CD4-positive, alpha-beta memory T cell (primary cell): Measurements from ENCODE around the gene RCN1. TPM values are rescaled to one million over a fixed set of nuclear protein-coding genes. Genes with fewer than 3 reads are reported as not detected.
"Not testable (repeated sequence)": the region's sequence is repeated elsewhere in the genome, so short reads cannot be mapped to it uniquely, and the experiment has no call there.

Experiments
- CTCF ChIA-PET: fragments of 350-600 bp; sonication (Branson Sonifier 250); formaldehyde crosslinking; loops from one replicate; lab custom pipeline; 2021; ENCODE audit warnings: inconsistent platforms; ENCODE audit not compliant: partially characterized antibody; lab: Charles Lee
- POLR2A ChIA-PET: fragments of 350-600 bp; sonication (Branson Sonifier 250); formaldehyde crosslinking; loops from one replicate; lab custom pipeline; 2021; ENCODE audit not compliant: partially characterized antibody; lab: Charles Lee
- DNase-seq, 5 donors: peaks; one replicate each; pipeline versions ENCODE4 v3.0.0 to v3.0.0-alpha.2; 2020 to 2022; ENCODE audit warnings: mixed read lengths in 1 of 5
- H3K27ac ChIP-seq: one replicate; pipeline ENCODE4 v1.7.0; 2013; ENCODE audit warnings: low read depth, low read length
- H3K27me3 ChIP-seq: 2 replicates; pipeline ENCODE4 v1.7.0; 2013; ENCODE audit warnings: mild to moderate bottlenecking, low read length, moderate library complexity; ENCODE audit not compliant: insufficient read depth
- H3K36me3 ChIP-seq: 2 replicates; pipeline ENCODE4 v1.7.0; 2013; ENCODE audit warnings: mild to moderate bottlenecking, low read length, moderate library complexity; ENCODE audit not compliant: insufficient read depth
- H3K4me1 ChIP-seq: 2 replicates; pipeline ENCODE4 v1.7.0; 2013; ENCODE audit warnings: mild to moderate bottlenecking, low read length, moderate library complexity; ENCODE audit not compliant: insufficient read depth
- H3K4me3 ChIP-seq, 2 donors: one replicate each; pipeline ENCODE4 v1.7.0; 2013; ENCODE audit warnings: low read length in 2 of 2, mild to moderate bottlenecking in 1 of 2
- H3K9me3 ChIP-seq, 2 donors: one replicate each; pipeline ENCODE4 v1.7.0; 2013; ENCODE audit warnings: low read length in 2 of 2, control low read depth in 1 of 2; ENCODE audit not compliant: control insufficient read depth in 1 of 2
- H3K27ac Mint-ChIP-seq, 7 donors: one replicate each; pipeline ENCODE4 v1.8.0; 2020 to 2021; ENCODE audit warnings: mixed read lengths in 7 of 7, mild to moderate bottlenecking in 6 of 7, inconsistent platforms in 3 of 7, moderate library complexity in 3 of 7
- H3K27me3 Mint-ChIP-seq, 2 donors: one replicate each; pipeline ENCODE4 v1.8.0; 2020 to 2021; ENCODE audit warnings: mixed read lengths in 2 of 2
- H3K36me3 Mint-ChIP-seq, 2 donors: one replicate each; pipeline ENCODE4 v1.8.0; 2020 to 2021; ENCODE audit warnings: mixed read lengths in 2 of 2, inconsistent platforms in 1 of 2, mild to moderate bottlenecking in 1 of 2
- H3K4me1 Mint-ChIP-seq, 4 donors: one replicate each; pipeline ENCODE4 v1.8.0; 2020 to 2021; ENCODE audit warnings: mixed read lengths in 4 of 4, mild to moderate bottlenecking in 1 of 4
- H3K4me3 Mint-ChIP-seq, 8 donors: one replicate each; pipeline ENCODE4 v1.8.0; 2020 to 2021; ENCODE audit warnings: mixed read lengths in 8 of 8, mild to moderate bottlenecking in 7 of 8, moderate library complexity in 6 of 8, inconsistent platforms in 3 of 8
- H3K9me3 Mint-ChIP-seq, 8 donors: one replicate each; pipeline ENCODE4 v1.8.0; 2020 to 2021; ENCODE audit warnings: mixed read lengths in 8 of 8, mild to moderate bottlenecking in 5 of 8, inconsistent platforms in 3 of 8, moderate library complexity in 1 of 8
- intact Hi-C: fragments of 100-400 bp; cut with micrococcal nuclease; formaldehyde crosslinking; loops from one replicate; pipeline ENCODE4 v1.15.1; 2023
- polyA plus RNA-seq, 2 donors: library from polyadenylated mRNA; unstranded; fragments of 300-500 nt; fragmentation: Illumina TruSeq; gene quantifications; one replicate each; pipeline ENCODE4 v1.2.3, GENCODE V29; 2021
- total RNA-seq, 2 experiments: library from RNA; stranded (reverse); gene quantifications; one replicate each; pipeline ENCODE4 v1.2.3, GENCODE V29; 2021

RCN1 gene
- total and polyA plus RNA-seq, 4 experiments from 2014 or later: 6.3 to 10.2 (median 7.2) TPM

DNA sequence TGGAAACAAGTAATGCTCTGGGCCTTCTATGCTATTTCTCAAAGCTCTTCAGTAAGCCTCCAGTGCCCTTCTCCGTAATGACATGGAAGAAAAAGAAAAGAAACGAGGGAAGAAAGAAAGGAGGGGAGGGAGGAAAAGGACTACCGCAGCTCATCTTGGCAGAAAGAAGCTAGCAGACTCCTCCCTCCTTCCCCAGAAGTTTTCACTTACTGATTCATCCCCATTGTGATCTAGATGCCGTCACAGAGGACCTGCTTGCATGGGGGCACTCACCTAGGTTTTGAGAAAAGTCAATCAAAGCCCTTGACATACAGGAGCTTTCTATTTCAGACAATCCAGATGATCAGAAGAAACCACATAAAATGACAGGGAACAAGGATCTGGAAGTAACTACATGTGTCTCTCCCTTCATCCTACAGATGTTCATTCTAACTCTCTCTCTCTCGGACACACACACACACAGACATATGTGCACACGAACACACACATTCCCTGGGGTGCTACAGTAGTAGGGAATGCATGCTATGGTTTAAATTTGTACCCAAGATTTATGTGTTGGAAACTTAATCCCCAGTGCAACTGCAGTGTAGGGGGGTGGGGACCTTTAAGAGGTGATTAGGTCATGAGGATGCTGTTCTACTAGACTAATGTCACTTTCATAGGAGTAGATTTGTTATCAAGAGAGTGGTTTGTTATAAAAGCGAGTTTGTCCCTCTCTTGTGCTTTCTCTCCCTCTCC, 37.6 kb upstream of the RCN1 start:
- DNase-seq: no peak
- Mint-ChIP-seq H3K27ac (no peak overlapping the region), H3K9me3 (no peaks in the 10 kb centered on the region), H3K36me3 (no peaks in the 10 kb centered on the region), H3K27me3 (peaks cover 17 to 30% of the 10 kb centered on the region in 2 donors), H3K4me1 (no peaks in the 10 kb centered on the region), H3K4me3 (no peak overlapping the region)
- POLR2A ChIA-PET: no interaction called here
- Histone ChIP-seq H3K36me3 (no peaks in the 10 kb centered on the region), H3K4me3 (no peak overlapping the region), H3K27me3 (no peaks in the 10 kb centered on the region), H3K4me1 (no peaks in the 10 kb centered on the region), H3K9me3 (no peaks in the 10 kb centered on the region), H3K27ac (no peak overlapping the region)
- CTCF ChIA-PET: interaction anchor here (0.9 to 11.1 kb wide), 15 partner anchors 9 to 261 kb away, joined by 3 to 206 read pairs (median 5); no protein-coding TSS in a partner anchor
- intact Hi-C loops: loop anchor here (5.0 kb wide), 2 partner anchors 656 to 946 kb away; no protein-coding TSS in a partner anchor

DNA sequence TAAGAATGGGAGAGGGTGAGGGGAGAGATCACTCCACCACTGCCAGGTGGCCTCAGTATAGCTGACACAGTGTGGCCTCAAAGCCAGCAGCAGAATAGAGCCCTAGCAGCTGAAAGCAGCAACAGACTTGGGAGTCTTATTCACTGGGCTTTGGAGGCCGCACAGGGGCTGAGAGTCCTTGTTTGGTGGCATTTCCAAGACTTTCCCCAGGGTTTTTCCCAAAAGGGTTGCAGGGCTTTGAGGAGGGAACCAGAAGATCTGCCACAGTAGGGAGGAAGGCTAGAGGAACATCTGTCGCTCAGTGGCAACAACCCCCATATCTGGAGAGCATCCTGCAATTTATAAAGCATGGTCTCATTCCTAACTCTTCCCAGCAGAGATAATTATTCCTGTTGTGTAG, 35.0 kb upstream of the RCN1 start:
- Mint-ChIP-seq H3K36me3 (no peaks in the 10 kb centered on the region), H3K27me3 (peaks cover 14 to 37% of the 10 kb centered on the region in 2 donors), H3K9me3 (no peaks in the 10 kb centered on the region), H3K27ac (no peak overlapping the region), H3K4me3 (no peak overlapping the region), H3K4me1 (no peaks in the 10 kb centered on the region)
- CTCF ChIA-PET: interaction anchor here (1.8 to 11.1 kb wide), 3 partner anchors 9 to 121 kb away, joined by 7 to 206 read pairs (median 10); no protein-coding TSS in a partner anchor
- DNase-seq: no peak
- Histone ChIP-seq H3K36me3 (no peaks in the 10 kb centered on the region), H3K27me3 (no peaks in the 10 kb centered on the region), H3K9me3 (no peaks in the 10 kb centered on the region), H3K4me3 (no peak overlapping the region), H3K4me1 (no peaks in the 10 kb centered on the region), H3K27ac (no peak overlapping the region)
- intact Hi-C loops: no loop called here
- POLR2A ChIA-PET: no interaction called here

DNA sequence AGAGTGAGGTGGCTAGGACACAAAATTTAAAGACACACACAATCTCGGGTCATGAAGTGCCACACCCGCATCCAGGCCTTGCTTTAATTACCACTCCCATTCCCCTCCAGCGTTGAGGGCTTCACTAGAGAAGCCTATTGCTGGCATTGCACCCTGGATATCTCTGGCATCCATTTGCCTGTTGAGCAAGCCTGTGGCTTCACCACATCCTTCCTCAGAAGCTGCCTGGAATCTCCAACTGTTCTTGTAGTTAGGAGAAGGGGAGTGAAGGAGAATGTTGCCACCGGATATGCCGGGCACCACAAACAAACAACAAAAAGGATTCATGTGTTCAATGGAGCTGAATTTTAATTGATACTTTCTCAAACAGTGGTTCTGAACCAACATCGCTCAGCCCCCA, 34.4 kb upstream of the RCN1 start:
- POLR2A ChIA-PET: no interaction called here
- Mint-ChIP-seq H3K9me3 (no peaks in the 10 kb centered on the region), H3K27ac (no peak overlapping the region), H3K4me1 (no peaks in the 10 kb centered on the region), H3K4me3 (no peak overlapping the region), H3K27me3 (peaks cover 11 to 38% of the 10 kb centered on the region in 2 donors), H3K36me3 (no peaks in the 10 kb centered on the region)
- H3K27me3 ChIP-seq: no peaks in the 10 kb centered on the region
- intact Hi-C loops: no loop called here
- H3K27ac ChIP-seq: no peak overlapping the region
- no peaks in the 10 kb centered on the region for H3K36me3 ChIP-seq
- no peaks in the 10 kb centered on the region for H3K4me1 ChIP-seq
- no peak overlapping the region for H3K4me3 ChIP-seq
- no peak for DNase-seq
- CTCF ChIA-PET: interaction anchor here (0.9 to 1.2 kb wide), 3 partner anchors 10 to 121 kb away, joined by 3 to 4 read pairs (median 3); no protein-coding TSS in a partner anchor
- no peaks in the 10 kb centered on the region for H3K9me3 ChIP-seq

- H3K4me3 ChIP-seq: no peak overlapping the region
- H3K27me3 ChIP-seq: no peaks in the 10 kb centered on the region
- H3K4me1 Mint-ChIP-seq: no peaks in the 10 kb centered on the region
- no peak overlapping the region for H3K27ac ChIP-seq
- CTCF ChIA-PET: no interaction called here
- intact Hi-C loops: no loop called here
- POLR2A ChIA-PET: no interaction called here
- H3K27me3 Mint-ChIP-seq: peaks cover 7 to 39% of the 10 kb centered on the region in 2 donors
- H3K4me3 Mint-ChIP-seq: no peak overlapping the region
- H3K9me3 Mint-ChIP-seq: peaks cover 0 to 2% (median 0%) of the 10 kb centered on the region in 8 donors
- H3K4me1 ChIP-seq: no peaks in the 10 kb centered on the region
- DNase-seq: no peak
- H3K36me3 ChIP-seq: no peaks in the 10 kb centered on the region
- H3K36me3 Mint-ChIP-seq: no peaks in the 10 kb centered on the region
- H3K9me3 ChIP-seq: no peaks in the 10 kb centered on the region
- H3K27ac Mint-ChIP-seq: peak overlapping the region in 1 of 7 donors; percentile 11
These were observed 31.0 kb upstream of the RCN1 start for GRCh38 chr11:32059686-32060462.

DNA sequence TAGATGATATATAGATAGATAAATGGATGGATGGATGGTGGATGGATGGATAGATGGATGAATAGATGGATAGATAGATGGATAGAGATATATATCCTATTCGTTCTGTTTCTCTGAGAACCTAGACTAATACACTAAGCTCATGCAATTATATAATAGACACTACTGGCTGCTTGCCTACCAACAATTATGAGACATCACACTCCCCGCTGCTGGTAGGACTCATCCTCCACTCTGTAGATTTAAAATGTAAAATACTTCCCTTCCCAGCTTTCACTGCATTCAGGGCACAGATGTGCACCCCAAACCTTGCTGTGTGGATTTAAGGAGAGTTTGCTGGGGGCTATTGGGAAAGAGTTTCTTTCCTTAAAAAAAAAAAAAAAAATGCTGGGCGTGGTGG, 28.3 kb upstream of the RCN1 start:
- no peak for DNase-seq
- Histone ChIP-seq H3K27ac (no peak overlapping the region), H3K9me3 (no peaks in the 10 kb centered on the region), H3K27me3 (no peaks in the 10 kb centered on the region), H3K36me3 (no peaks in the 10 kb centered on the region), H3K4me3 (no peak overlapping the region), H3K4me1 (no peaks in the 10 kb centered on the region)
- intact Hi-C loops: no loop called here
- Mint-ChIP-seq H3K27me3 (peaks cover 15 to 44% of the 10 kb centered on the region in 2 donors), H3K4me3 (no peak overlapping the region), H3K4me1 (no peaks in the 10 kb centered on the region), H3K36me3 (no peaks in the 10 kb centered on the region), H3K9me3 (peaks cover 0 to 2% (median 0%) of the 10 kb centered on the region in 8 donors), H3K27ac (no peak overlapping the region)
- CTCF ChIA-PET: interaction anchor here (1.5 kb wide), 1 partner anchor 10 kb away, joined by 5 read pairs; no protein-coding TSS in a partner anchor
- POLR2A ChIA-PET: no interaction called here

- H3K4me1 Mint-ChIP-seq, H3K9me3 Mint-ChIP-seq: not testable (repeated sequence)
These were observed 27.8 kb upstream of the RCN1 start for GRCh38 chr11:32063031-32063430.

More at GRCh38 chr11:32063031-32063430, 27.8 kb upstream of the RCN1 start:
- H3K36me3 Mint-ChIP-seq, H3K27ac ChIP-seq, POLR2A ChIA-PET, H3K27ac Mint-ChIP-seq, H3K36me3 ChIP-seq, DNase-seq, H3K4me3 Mint-ChIP-seq, H3K4me1 ChIP-seq, H3K9me3 ChIP-seq, H3K4me3 ChIP-seq, intact Hi-C loops, H3K27me3 ChIP-seq: not testable (repeated sequence)
- peaks cover 16 to 45% of the 10 kb centered on the region in 2 donors for H3K27me3 Mint-ChIP-seq
- CTCF ChIA-PET: interaction anchor here (1.5 to 2.1 kb wide), 2 partner anchors 10 to 113 kb away, joined by 5 to 11 read pairs; no protein-coding TSS in a partner anchor
